ENCODE measurements around the gene PLXNA2.
A peak's percentile ranks its signal among the peaks of the same experiment; 100 is the strongest.

Gene PLXNA2

GRCh38 chr1:208100906-208101305 lies 143.3 kb downstream of the PLXNA2 start:
- H3K4me1 ChIP-seq, result peaks cover 27% of the 10 kb centered on the region
- DNase-seq, result no peak
- TF ChIP-seq CTCF (IDR thresholded peaks at IDR 0.05; ENCODE audit: low read depth, low read length), result no peak
- peaks cover 20% of the 10 kb centered on the region for H3K36me3 ChIP-seq
- no peaks in the 10 kb centered on the region for H3K9me3 ChIP-seq
- no peak overlapping the region for H3K4me3 ChIP-seq (ENCODE audit: low read depth, low read length)
- no peaks in the 10 kb centered on the region for H3K27me3 ChIP-seq

- Histone ChIP-seq H3K36me3 (peaks cover 25% of the 10 kb centered on the region), H3K9me3 (no peaks in the 10 kb centered on the region), H3K4me1 (peaks cover 27% of the 10 kb centered on the region), H3K27me3 (no peaks in the 10 kb centered on the region), H3K4me3 (ENCODE audit: low read depth, low read length) (no peak overlapping the region)
- no peak for DNase-seq
- TF ChIP-seq CTCF (IDR thresholded peaks at IDR 0.05; ENCODE audit: low read depth, low read length), result no peak
These were observed 144.1 kb downstream of the PLXNA2 start for GRCh38 chr1:208100106-208100505.

DNA sequence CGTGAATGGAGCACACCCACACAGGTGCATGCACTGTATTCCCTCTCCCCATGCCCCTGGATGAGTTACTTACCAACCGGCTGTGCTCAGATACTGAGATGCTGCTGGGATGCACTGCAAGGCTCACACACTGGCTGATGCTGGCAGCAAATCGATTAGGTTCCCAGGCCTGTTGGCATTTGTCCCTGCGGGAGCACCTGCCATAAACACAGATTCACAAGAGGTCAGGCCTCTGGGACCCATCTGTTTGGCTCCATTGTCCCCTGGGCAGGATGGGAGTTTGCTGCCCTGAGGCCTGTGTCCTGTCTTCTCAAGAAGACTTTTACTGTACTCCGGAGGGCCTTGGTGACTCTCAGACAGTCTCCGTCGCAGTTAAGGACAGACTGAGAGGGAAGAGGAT lies 145.4 kb downstream of the PLXNA2 start:
- Histone ChIP-seq H3K9me3 (no peaks in the 10 kb centered on the region), H3K4me3 (ENCODE audit: low read depth, low read length) (no peak overlapping the region), H3K4me1 (peaks cover 29% of the 10 kb centered on the region), H3K27me3 (no peaks in the 10 kb centered on the region), H3K36me3 (peaks cover 31% of the 10 kb centered on the region)
- no peak for TF ChIP-seq CTCF (IDR thresholded peaks at IDR 0.05; ENCODE audit: low read depth, low read length)
- DNase-seq, result no peak

DNA sequence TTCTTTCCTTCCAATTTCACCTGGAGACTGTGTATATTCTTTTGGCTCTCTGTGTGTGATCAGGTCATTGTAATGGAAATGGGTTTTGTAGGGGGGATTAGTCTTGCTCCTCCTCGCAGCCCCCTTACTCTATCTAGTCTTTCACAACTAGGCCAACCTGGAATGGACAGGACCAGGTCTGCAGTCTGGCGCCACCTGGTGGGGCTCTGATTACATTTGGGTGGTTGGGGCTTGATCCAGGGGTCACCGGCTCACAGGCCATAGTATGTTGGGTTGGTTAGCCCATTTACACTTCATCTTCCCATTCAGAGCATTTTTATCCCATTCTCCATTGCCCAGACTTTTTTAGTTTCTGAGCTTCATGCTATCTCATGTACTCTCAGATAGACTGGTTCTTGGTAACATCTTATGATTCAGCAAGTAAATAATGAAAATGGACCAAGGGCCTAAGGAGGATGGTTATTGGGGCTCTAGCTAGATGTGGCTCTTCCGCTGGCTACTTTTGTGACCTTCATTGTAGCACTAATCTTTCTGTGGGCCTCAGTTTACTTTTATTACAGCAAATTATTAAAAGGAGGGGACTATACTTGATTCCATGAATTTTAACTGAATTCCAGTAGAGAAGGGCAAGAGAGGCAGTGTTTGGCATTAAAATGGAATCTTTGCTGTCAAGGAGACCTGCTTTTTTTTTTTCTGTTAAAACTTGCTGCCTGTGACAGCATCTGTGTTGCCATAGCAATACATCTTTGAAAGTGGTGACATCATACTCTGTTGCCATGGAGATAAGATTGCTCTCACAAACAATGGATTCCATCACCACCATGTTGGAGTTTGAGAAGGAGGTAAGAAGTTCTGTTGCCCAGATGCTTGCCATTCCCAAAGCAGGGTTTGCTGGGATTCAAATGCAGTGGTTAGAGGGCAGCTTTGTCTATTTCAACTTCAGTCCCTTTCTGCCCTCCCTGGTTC lies 150.1 kb downstream of the PLXNA2 start:
- Histone ChIP-seq H3K9me3 (no peaks in the 10 kb centered on the region), H3K36me3 (peaks cover 50% of the 10 kb centered on the region), H3K27me3 (no peaks in the 10 kb centered on the region), H3K4me1 (peaks cover 20% of the 10 kb centered on the region), H3K4me3 (ENCODE audit: low read depth, low read length) (no peak overlapping the region)
- DNase-seq, result peak; percentile 82
- TF ChIP-seq CTCF (IDR thresholded peaks at IDR 0.05; ENCODE audit: low read depth, low read length), result peak; percentile 98

- peaks cover 28% of the 10 kb centered on the region for H3K4me1 ChIP-seq
- no peaks in the 10 kb centered on the region for H3K9me3 ChIP-seq
- DNase-seq, result no peak
- peaks cover 50% of the 10 kb centered on the region for H3K36me3 ChIP-seq
- no peak for TF ChIP-seq CTCF (IDR thresholded peaks at IDR 0.05; ENCODE audit: low read depth, low read length)
- no peaks in the 10 kb centered on the region for H3K27me3 ChIP-seq
- H3K4me3 ChIP-seq (ENCODE audit: low read depth, low read length), result no peak overlapping the region
These were observed 151.1 kb downstream of the PLXNA2 start for GRCh38 chr1:208093046-208093445.

All from BE2C (cell line).